ENCODE results near the gene HBG1. TPM values are rescaled to one million over a fixed set of nuclear protein-coding genes. Genes with fewer than 3 reads are reported as not detected.

The HBG1 gene
- total RNA-seq, 4 donors from 2014 or later: not detected

DNA sequence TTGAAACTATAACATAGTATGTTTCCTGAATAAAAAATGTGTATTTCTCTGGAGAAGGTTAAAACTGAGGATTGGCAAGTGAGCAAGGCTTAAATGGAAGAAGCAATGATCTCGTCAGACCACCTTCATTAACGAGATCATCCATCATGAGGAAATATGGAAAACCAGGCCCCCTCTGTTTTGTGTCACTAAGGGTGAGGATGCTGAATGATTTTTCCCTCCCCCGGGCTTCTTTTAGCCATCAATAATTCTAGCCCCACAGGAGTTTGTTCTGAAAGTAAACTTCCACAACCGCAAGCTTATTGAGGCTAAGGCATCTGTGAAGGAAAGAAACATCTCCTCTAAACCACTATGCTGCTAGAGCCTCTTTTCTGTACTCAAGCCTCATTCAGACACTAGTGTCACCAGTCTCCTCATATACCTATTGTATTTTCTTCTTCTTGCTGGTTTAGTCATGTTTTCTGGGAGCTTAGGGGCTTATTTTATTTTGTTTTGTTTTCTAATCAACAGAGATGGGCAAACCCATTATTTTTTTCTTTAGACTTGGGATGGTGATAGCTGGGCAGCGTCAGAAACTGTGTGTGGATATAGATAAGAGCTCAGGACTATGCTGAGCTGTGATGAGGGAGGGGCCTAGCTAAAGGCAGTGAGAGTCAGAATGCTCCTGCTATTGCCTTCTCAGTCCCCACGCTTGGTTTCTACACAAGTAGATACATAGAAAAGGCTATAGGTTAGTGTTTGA lies 25.9 kb upstream of the HBG1 start:
- Histone ChIP-seq H3K4me3 (no peak overlapping the region), H3K9me3 (no peaks in the 10 kb centered on the region), H3K36me3 (no peaks in the 10 kb centered on the region), H3K4me1 (no peaks in the 10 kb centered on the region), H3K27me3 (no peaks in the 10 kb centered on the region), H3K27ac (no peak overlapping the region)
- TF ChIP-seq POLR2A (IDR thresholded peaks at IDR 0.05): no peak
- TF ChIP-seq, protein P1, sequence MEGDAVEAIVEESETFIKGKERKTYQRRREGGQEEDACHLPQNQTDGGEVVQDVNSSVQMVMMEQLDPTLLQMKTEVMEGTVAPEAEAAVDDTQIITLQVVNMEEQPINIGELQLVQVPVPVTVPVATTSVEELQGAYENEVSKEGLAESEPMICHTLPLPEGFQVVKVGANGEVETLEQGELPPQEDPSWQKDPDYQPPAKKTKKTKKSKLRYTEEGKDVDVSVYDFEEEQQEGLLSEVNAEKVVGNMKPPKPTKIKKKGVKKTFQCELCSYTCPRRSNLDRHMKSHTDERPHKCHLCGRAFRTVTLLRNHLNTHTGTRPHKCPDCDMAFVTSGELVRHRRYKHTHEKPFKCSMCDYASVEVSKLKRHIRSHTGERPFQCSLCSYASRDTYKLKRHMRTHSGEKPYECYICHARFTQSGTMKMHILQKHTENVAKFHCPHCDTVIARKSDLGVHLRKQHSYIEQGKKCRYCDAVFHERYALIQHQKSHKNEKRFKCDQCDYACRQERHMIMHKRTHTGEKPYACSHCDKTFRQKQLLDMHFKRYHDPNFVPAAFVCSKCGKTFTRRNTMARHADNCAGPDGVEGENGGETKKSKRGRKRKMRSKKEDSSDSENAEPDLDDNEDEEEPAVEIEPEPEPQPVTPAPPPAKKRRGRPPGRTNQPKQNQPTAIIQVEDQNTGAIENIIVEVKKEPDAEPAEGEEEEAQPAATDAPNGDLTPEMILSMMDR (IDR thresholded peaks at IDR 0.05 in 4 of 5, conservative IDR thresholded peaks at IDR 0.05 in 1 of 5): no peak
- in situ Hi-C loops (cut with MboI; ENCODE audit: low sequenced_read_pairs in 4 of 4) (no loop called here), intact Hi-C loops (cut with DNase I; ENCODE audit: low total_unique reads) (no loop called here)
- ATAC-seq (no peak), DNase-seq (no peak)

GRCh38 chr11:5274395-5274794 lies 24.7 kb upstream of the HBG1 start:
- no peaks in the 10 kb centered on the region for H3K27me3 ChIP-seq
- H3K27ac ChIP-seq: no peak overlapping the region
- no peaks in the 10 kb centered on the region for H3K9me3 ChIP-seq
- in situ Hi-C loops (cut with MboI; ENCODE audit: low sequenced_read_pairs in 4 of 4) (no loop called here), intact Hi-C loops (cut with DNase I; ENCODE audit: low total_unique reads) (no loop called here)
- DNase-seq (no peak), ATAC-seq (no peak)
- H3K4me1 ChIP-seq: no peaks in the 10 kb centered on the region
- TF ChIP-seq POLR2A (IDR thresholded peaks at IDR 0.05): no peak
- TF ChIP-seq, protein P1 (IDR thresholded peaks at IDR 0.05 in 4 of 5, conservative IDR thresholded peaks at IDR 0.05 in 1 of 5): no peak
- no peaks in the 10 kb centered on the region for H3K36me3 ChIP-seq
- no peak overlapping the region for H3K4me3 ChIP-seq

GRCh38 chr11:5272395-5273017 lies 22.8 kb upstream of the HBG1 start:
- no peak for ATAC-seq
- no peak overlapping the region for H3K4me3 ChIP-seq
- TF ChIP-seq, protein P1 (IDR thresholded peaks at IDR 0.05 in 4 of 5, conservative IDR thresholded peaks at IDR 0.05 in 1 of 5): no peak
- no peak for TF ChIP-seq POLR2A (IDR thresholded peaks at IDR 0.05)
- no peaks in the 10 kb centered on the region for H3K27me3 ChIP-seq
- H3K4me1 ChIP-seq: no peaks in the 10 kb centered on the region
- in situ Hi-C loops (cut with MboI; ENCODE audit: low sequenced_read_pairs in 4 of 4) (no loop called here), intact Hi-C loops (cut with DNase I; ENCODE audit: low total_unique reads) (no loop called here)
- no peaks in the 10 kb centered on the region for H3K36me3 ChIP-seq
- H3K27ac ChIP-seq: no peak overlapping the region
- no peaks in the 10 kb centered on the region for H3K9me3 ChIP-seq
- no peak for DNase-seq

DNA sequence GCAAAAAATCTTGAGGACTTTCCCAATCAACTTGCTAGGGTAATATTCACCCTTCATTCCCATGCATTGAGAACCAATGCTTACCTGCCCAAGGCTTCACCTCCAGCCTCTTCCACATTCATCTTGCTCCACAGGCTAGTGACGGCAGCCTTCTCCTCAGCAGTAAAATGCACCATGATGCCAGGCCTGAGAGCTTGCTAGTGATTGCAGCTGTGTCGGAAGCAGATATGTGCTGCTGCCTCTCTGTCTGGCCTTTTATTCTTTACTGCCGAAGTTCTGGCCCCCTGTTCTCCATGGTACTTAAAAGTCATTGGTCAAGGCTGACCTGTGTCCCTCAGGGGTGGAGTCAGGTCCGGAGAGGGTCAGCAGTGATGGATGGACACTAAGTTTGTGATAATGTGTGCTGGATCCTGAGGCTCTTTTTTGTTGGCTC lies 20.1 kb upstream of the HBG1 start, which contains the start of gene HBE1:
Gene HBE1 (minus strand): TSS at position 231 of the 433 bp plus-strand sequence. CDS start 55 bp downstream, at position 176.
- intact Hi-C loops (cut with DNase I; ENCODE audit: low total_unique reads): no loop called here
- TF ChIP-seq POLR2A (IDR thresholded peaks at IDR 0.05): no peak
- TF ChIP-seq, protein P1 (IDR thresholded peaks at IDR 0.05 in 4 of 5, conservative IDR thresholded peaks at IDR 0.05 in 1 of 5): no peak
- Histone ChIP-seq H3K9me3 (no peaks in the 10 kb centered on the region), H3K27me3 (no peaks in the 10 kb centered on the region), H3K27ac (no peak within 1 kb of the TSS), H3K36me3 (no peaks in the 10 kb centered on the region), H3K4me3 (no peak within 1 kb of the TSS), H3K4me1 (no peaks in the 10 kb centered on the region)
- no peak for ATAC-seq
- in situ Hi-C loops (cut with MboI; ENCODE audit: low sequenced_read_pairs in 4 of 4): no loop called here
- DNase-seq: no peak

All from gastrocnemius medialis (tissue), 4 donors.